ENCODE measurements around the gene SORCS1. TPM values are rescaled to one million over a fixed set of nuclear protein-coding genes. Genes with fewer than 3 reads are reported as not detected.

SORCS1 gene
- total and polyA plus RNA-seq, 12 donors = 0.18 to 11.1 (median 1.1) TPM

DNA sequence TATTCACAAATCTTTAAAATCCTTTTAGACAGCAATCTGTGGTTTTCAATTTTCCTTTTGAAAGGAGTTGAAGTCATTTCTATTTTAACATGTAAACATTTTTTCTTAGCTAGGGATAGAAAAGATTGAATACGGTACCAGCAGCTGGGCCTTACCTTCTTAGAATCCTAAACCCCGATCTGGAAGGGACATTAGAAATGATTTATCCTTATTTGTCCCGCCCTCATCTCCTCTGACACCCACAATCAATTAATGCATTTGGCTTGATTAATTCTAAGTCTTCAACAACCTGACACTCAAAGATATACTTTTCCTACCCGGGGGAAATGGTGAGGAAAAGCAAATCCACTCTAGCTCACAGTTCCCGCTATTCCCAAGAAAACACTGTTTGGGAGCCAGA is 100.4 kb downstream of the SORCS1 start:
- H3K27ac ChIP-seq = no peak overlapping the region
- intact Hi-C loops (cut with DNase I) = no loop called here
- no peak overlapping the region for H3K4me3 ChIP-seq
- H3K27me3 ChIP-seq = no peaks in the 10 kb centered on the region
- H3K9me3 ChIP-seq (replicated peaks in 1 of 3) = no peaks in the 10 kb centered on the region
- H3K36me3 ChIP-seq (replicated peaks in 1 of 2) = no peaks in the 10 kb centered on the region
- 66 to 88% (median 80%) methylated on average over 5 of the region's 5 CpGs for WGBS, 4 donors
- TF ChIP-seq, protein P1, sequence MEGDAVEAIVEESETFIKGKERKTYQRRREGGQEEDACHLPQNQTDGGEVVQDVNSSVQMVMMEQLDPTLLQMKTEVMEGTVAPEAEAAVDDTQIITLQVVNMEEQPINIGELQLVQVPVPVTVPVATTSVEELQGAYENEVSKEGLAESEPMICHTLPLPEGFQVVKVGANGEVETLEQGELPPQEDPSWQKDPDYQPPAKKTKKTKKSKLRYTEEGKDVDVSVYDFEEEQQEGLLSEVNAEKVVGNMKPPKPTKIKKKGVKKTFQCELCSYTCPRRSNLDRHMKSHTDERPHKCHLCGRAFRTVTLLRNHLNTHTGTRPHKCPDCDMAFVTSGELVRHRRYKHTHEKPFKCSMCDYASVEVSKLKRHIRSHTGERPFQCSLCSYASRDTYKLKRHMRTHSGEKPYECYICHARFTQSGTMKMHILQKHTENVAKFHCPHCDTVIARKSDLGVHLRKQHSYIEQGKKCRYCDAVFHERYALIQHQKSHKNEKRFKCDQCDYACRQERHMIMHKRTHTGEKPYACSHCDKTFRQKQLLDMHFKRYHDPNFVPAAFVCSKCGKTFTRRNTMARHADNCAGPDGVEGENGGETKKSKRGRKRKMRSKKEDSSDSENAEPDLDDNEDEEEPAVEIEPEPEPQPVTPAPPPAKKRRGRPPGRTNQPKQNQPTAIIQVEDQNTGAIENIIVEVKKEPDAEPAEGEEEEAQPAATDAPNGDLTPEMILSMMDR (IDR thresholded peaks at IDR 0.05) = no peak
- no peak for TF ChIP-seq POLR2A (IDR thresholded peaks at IDR 0.05)
- no peak for DNase-seq
- H3K4me1 ChIP-seq (replicated peaks in 1 of 2) = no peaks in the 10 kb centered on the region

DNA sequence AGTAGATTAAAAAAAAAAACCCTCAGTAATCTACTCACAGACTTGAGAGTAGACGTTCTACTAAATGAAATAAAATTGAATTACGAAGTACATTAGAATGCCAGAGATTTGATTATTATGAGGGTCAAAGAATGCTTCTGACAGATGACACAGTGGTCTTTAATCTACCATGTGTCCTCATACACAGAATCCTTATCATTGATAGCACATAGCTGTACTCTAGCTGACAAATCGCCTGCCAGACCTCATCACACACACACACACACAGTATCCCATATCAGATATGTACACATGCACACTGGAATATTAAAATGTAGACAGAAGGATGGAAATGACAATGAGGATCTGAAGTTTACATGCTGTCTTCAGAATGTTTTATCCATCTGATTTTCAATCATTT is 104.6 kb downstream of the SORCS1 start:
- H3K27ac ChIP-seq = no peak overlapping the region
- intact Hi-C loops (cut with DNase I) = no loop called here

DNA sequence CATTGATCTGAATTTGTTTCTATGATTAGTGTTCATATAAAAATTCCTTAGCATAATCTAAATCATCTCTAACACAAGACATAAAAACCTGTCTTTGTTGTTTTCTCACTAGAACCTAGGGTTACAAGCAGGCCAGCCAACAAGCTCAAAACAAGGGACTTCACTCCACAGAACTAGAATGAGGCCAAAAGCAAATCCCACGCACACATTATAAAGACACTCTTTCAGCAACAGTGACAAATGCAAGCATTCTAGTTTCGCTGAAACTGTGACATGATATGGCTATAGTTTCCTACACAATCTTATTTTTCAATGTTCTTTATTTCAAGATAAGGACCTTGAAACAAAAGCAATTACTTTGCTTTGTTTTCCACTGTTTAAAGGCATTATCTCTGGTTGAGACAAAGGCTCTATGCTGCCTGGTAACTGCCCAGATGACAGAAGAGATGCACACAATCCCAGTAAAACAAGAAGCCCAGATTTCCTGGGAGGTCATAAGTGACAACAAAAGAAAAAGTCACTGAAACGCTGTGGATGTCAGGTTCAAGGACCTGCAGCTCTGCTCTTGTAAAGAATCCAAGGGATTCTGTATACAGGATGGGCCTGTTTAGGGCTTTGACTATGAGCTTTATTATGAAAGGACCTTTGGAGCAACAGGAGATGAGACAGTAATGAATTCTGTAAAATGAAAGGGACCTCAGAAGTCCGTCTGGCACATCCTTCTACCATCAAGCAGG is 105.3 kb downstream of the SORCS1 start:
- TF ChIP-seq, protein P1 (IDR thresholded peaks at IDR 0.05) = no peak
- TF ChIP-seq POLR2A (IDR thresholded peaks at IDR 0.05) = no peak
- Histone ChIP-seq H3K27me3 (no peaks in the 10 kb centered on the region), H3K4me1 (replicated peaks in 1 of 2) (no peaks in the 10 kb centered on the region), H3K27ac (no peak overlapping the region), H3K9me3 (replicated peaks in 1 of 3) (no peaks in the 10 kb centered on the region), H3K4me3 (no peak overlapping the region), H3K36me3 (replicated peaks in 1 of 2) (no peaks in the 10 kb centered on the region)
- 57 to 67% (median 63%) methylated on average over 4 of the region's 4 CpGs for WGBS, 4 donors
- DNase-seq = no peak
- intact Hi-C loops (cut with DNase I) = no loop called here

More for the DNA sequence above, 104.6 kb downstream of the SORCS1 start:
- Histone ChIP-seq H3K27me3 (no peaks in the 10 kb centered on the region), H3K4me3 (no peak overlapping the region), H3K4me1 (replicated peaks in 1 of 2) (no peaks in the 10 kb centered on the region), H3K9me3 (replicated peaks in 1 of 3) (no peaks in the 10 kb centered on the region), H3K36me3 (replicated peaks in 1 of 2) (no peaks in the 10 kb centered on the region)
- no peak for DNase-seq
- TF ChIP-seq, protein P1 (IDR thresholded peaks at IDR 0.05) = no peak
- TF ChIP-seq POLR2A (IDR thresholded peaks at IDR 0.05) = no peak
- WGBS, 4 donors = 67 to 77% (median 72%) methylated on average over 3 of the region's 3 CpGs

DNA sequence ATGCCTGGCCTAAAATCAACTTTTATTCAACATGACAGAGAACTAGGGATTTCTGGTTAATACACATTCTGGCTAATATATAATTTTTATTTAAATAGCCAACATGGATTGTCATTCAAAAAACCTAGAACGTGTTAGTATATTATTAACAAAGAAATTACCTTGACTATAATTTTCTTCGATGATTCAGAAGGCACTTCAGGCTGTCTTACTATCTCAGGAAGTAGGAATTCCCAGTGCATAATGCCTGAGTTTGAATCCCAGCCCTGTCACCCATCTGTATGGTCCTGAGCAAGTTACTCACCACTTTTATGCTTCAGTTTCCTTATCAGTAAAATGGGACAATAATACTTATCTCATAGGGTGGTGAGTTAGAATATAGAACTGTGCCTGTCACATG is 106.2 kb downstream of the SORCS1 start:
- no peak for TF ChIP-seq POLR2A (IDR thresholded peaks at IDR 0.05)
- TF ChIP-seq, protein P1 (IDR thresholded peaks at IDR 0.05) = no peak
- WGBS, 4 donors = 79 to 91% (median 81%) methylated on average over 2 of the region's 2 CpGs
- intact Hi-C loops (cut with DNase I) = no loop called here

More for the DNA sequence above, 106.2 kb downstream of the SORCS1 start:
- no peaks in the 10 kb centered on the region for H3K36me3 ChIP-seq (replicated peaks in 1 of 2)
- H3K9me3 ChIP-seq (replicated peaks in 1 of 3) = no peaks in the 10 kb centered on the region
- H3K27ac ChIP-seq = no peak overlapping the region
- no peak overlapping the region for H3K4me3 ChIP-seq
- H3K27me3 ChIP-seq = no peaks in the 10 kb centered on the region
- DNase-seq = no peak
- no peaks in the 10 kb centered on the region for H3K4me1 ChIP-seq (replicated peaks in 1 of 2)
